T47D (cell line): ENCODE data around the gene CCDC188.

ENCODE experiments used
- DNase-seq, 2 experiments: peaks; one replicate each; pipeline versions ENCODE4 v3.0.0 to v3.0.0-alpha.2; 2011 to 2012; ENCODE audit warnings: low read depth in 1 of 2, low spot score in 1 of 2
- JUND ChIP-seq: IDR thresholded peaks from 2 replicates; pipeline ENCODE4 v1.6.1; 2012; ENCODE audit warnings: low read depth
- in situ Hi-C: cut with HindIII; loops from 2 replicates; pipeline ENCODE4 v1.10.0; 2016; ENCODE audit warnings: low sequenced_read_pairs, low pct_unique_long_range_greater_than_20kb

The CCDC188 gene

GRCh38 chr22:20138417-20138738 is 12.5 kb downstream of the CCDC188 start:
- TF ChIP-seq JUND = no peak
- in situ Hi-C loops = no loop called here
- no peak for DNase-seq

GRCh38 chr22:20137671-20138416 is 13.0 kb downstream of the CCDC188 start:
- in situ Hi-C loops = no loop called here
- no peak for TF ChIP-seq JUND
- DNase-seq = no peak

- in situ Hi-C loops = no loop called here
Observed at GRCh38 chr22:20137113-20137512, 13.7 kb downstream of the CCDC188 start.

GRCh38 chr22:20136603-20136873 is 14.3 kb downstream of the CCDC188 start:
- DNase-seq = no peak
- TF ChIP-seq JUND = no peak
- in situ Hi-C loops = no loop called here

More at GRCh38 chr22:20137113-20137512, 13.7 kb downstream of the CCDC188 start:
- no peak for DNase-seq
- TF ChIP-seq JUND = no peak

- in situ Hi-C loops = no loop called here
- no peak for TF ChIP-seq JUND
- DNase-seq = no peak
Observed at GRCh38 chr22:20135806-20136602, 14.9 kb downstream of the CCDC188 start.

GRCh38 chr22:20135265-20135664 is 15.6 kb downstream of the CCDC188 start:
- in situ Hi-C loops = no loop called here
- no peak for TF ChIP-seq JUND
- no peak for DNase-seq

- in situ Hi-C loops = no loop called here
- no peak for TF ChIP-seq JUND
- no peak for DNase-seq
Observed at GRCh38 chr22:20133930-20134549, 16.8 kb downstream of the CCDC188 start.

- in situ Hi-C loops = no loop called here
- TF ChIP-seq JUND = no peak
Observed at GRCh38 chr22:20132686-20133246, 18.1 kb downstream of the CCDC188 start.

GRCh38 chr22:20131859-20132685 is 18.8 kb downstream of the CCDC188 start:
- in situ Hi-C loops = no loop called here
- DNase-seq = no peak
- no peak for TF ChIP-seq JUND

More at GRCh38 chr22:20132686-20133246, 18.1 kb downstream of the CCDC188 start:
- no peak for DNase-seq

GRCh38 chr22:20131597-20131858 is 19.3 kb downstream of the CCDC188 start, which contains the start of gene ZDHHC8:
Gene ZDHHC8, plus strand, starts transcription at chr22:20131804. Its CDS starts 144 bp downstream, at chr22:20131948.
- in situ Hi-C loops = no loop called here
- TF ChIP-seq JUND = no peak
- no peak for DNase-seq

- TF ChIP-seq JUND = no peak
- in situ Hi-C loops = no loop called here
- no peak for DNase-seq
Observed at GRCh38 chr22:20130731-20131596, 19.9 kb downstream of the CCDC188 start.
